Osteocyte (in vitro differentiated cells): ENCODE results near the gene SELENOK. TPM values are rescaled to one million over a fixed set of nuclear protein-coding genes. Genes with fewer than 3 reads are reported as not detected.

Source experiments
- DNase-seq: peaks from one replicate; pipeline ENCODE4 v3.0.0; 2021; ENCODE audit warnings: mixed read lengths; ENCODE audit not compliant: unreplicated experiment; ENCODE audit errors: extremely low spot score
- H3K27ac Mint-ChIP-seq: one replicate; pipeline ENCODE4 v1.8.0; 2021; ENCODE audit warnings: mild to moderate bottlenecking, mixed read lengths; ENCODE audit not compliant: unreplicated experiment
- H3K27me3 Mint-ChIP-seq: one replicate; pipeline ENCODE4 v1.8.0; 2021; ENCODE audit warnings: mixed read lengths; ENCODE audit not compliant: unreplicated experiment
- H3K36me3 Mint-ChIP-seq: one replicate; pipeline ENCODE4 v1.8.0; 2021; ENCODE audit warnings: mixed read lengths; ENCODE audit not compliant: unreplicated experiment
- H3K4me1 Mint-ChIP-seq: one replicate; pipeline ENCODE4 v1.8.0; 2021; ENCODE audit warnings: mixed read lengths; ENCODE audit not compliant: unreplicated experiment
- H3K4me3 Mint-ChIP-seq: one replicate; pipeline ENCODE4 v1.8.0; 2021; ENCODE audit warnings: mild to moderate bottlenecking, moderate library complexity, mixed read lengths; ENCODE audit not compliant: unreplicated experiment
- H3K9me3 Mint-ChIP-seq: one replicate; pipeline ENCODE4 v1.8.0; 2021; ENCODE audit warnings: mixed read lengths; ENCODE audit not compliant: unreplicated experiment
- total RNA-seq: library from RNA; stranded (reverse); gene quantifications from 2 replicates; pipeline ENCODE4 v1.2.1, GENCODE V29; 2021
- TF ChIP-seq, protein P1 (sequence below): fragments of 200-600 bp; sonication (generic); IDR thresholded peaks from 2 replicates; pipeline ENCODE4 v1.5.0; 2021; ENCODE audit warnings: antibody characterized with exemption, mild to moderate bottlenecking, moderate library complexity

SELENOK gene
- total RNA-seq, 1 donor from 2014 or later, result 32.8 TPM

GRCh38 chr3:53846851-53847155 lies 44.9 kb downstream of the SELENOK start:
- TF ChIP-seq, protein P1, sequence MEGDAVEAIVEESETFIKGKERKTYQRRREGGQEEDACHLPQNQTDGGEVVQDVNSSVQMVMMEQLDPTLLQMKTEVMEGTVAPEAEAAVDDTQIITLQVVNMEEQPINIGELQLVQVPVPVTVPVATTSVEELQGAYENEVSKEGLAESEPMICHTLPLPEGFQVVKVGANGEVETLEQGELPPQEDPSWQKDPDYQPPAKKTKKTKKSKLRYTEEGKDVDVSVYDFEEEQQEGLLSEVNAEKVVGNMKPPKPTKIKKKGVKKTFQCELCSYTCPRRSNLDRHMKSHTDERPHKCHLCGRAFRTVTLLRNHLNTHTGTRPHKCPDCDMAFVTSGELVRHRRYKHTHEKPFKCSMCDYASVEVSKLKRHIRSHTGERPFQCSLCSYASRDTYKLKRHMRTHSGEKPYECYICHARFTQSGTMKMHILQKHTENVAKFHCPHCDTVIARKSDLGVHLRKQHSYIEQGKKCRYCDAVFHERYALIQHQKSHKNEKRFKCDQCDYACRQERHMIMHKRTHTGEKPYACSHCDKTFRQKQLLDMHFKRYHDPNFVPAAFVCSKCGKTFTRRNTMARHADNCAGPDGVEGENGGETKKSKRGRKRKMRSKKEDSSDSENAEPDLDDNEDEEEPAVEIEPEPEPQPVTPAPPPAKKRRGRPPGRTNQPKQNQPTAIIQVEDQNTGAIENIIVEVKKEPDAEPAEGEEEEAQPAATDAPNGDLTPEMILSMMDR, result no peak
- H3K4me3 Mint-ChIP-seq, result peak overlapping the region; percentile 74

GRCh38 chr3:53846134-53846850 lies 45.4 kb downstream of the SELENOK start, which contains the start of the genes CHDH and IL17RB:
Gene CHDH, minus strand, starts transcription at chr3:53846419. Its CDS starts 22,411 bp downstream, at chr3:53824008.
Gene IL17RB, plus strand, starts transcription at chr3:53846568. Its CDS starts 21 bp downstream, at chr3:53846589.
- Mint-ChIP-seq H3K27me3 (peaks cover 20% of the 10 kb centered on the region), H3K27ac (no peak within 1 kb of the TSS), H3K4me1 (peaks cover 5% of the 10 kb centered on the region), H3K9me3 (no peaks in the 10 kb centered on the region), H3K36me3 (no peaks in the 10 kb centered on the region), H3K4me3 (peak within 1 kb of the TSS; percentile 76)
- TF ChIP-seq, protein P1, result no peak
- no peak for DNase-seq

More at GRCh38 chr3:53846851-53847155, 44.9 kb downstream of the SELENOK start:
- Mint-ChIP-seq H3K36me3 (no peaks in the 10 kb centered on the region), H3K27me3 (peaks cover 20% of the 10 kb centered on the region), H3K27ac (no peak overlapping the region), H3K4me1 (peaks cover 5% of the 10 kb centered on the region), H3K9me3 (no peaks in the 10 kb centered on the region)
- DNase-seq, result no peak

DNA sequence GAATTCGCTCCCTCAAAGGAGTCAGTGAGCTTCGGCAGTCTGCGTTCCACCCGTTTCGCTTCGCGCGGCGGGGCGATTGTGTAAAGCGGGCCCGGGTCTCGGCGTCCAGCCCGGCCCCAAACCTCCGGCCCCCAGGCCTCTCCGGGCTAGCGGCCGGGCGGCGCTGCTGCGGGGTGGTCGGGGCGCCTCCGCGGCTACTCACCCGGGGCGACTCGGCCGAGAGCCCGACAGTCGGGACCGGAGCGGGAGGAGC lies 45.9 kb downstream of the SELENOK start:
- peaks cover 5% of the 10 kb centered on the region for H3K4me1 Mint-ChIP-seq
- TF ChIP-seq, protein P1, result no peak
- no peaks in the 10 kb centered on the region for H3K36me3 Mint-ChIP-seq
- no peak for DNase-seq
- H3K27me3 Mint-ChIP-seq, result peaks cover 20% of the 10 kb centered on the region
- H3K9me3 Mint-ChIP-seq, result no peaks in the 10 kb centered on the region
- H3K27ac Mint-ChIP-seq, result no peak overlapping the region
- peak overlapping the region; percentile 76 for H3K4me3 Mint-ChIP-seq

GRCh38 chr3:53845103-53845880 lies 46.4 kb downstream of the SELENOK start:
- Mint-ChIP-seq H3K4me1 (peaks cover 5% of the 10 kb centered on the region), H3K27me3 (peaks cover 20% of the 10 kb centered on the region), H3K4me3 (peak overlapping the region; percentile 76), H3K36me3 (no peaks in the 10 kb centered on the region), H3K9me3 (no peaks in the 10 kb centered on the region), H3K27ac (no peak overlapping the region)
- TF ChIP-seq, protein P1, result peak; percentile 50
- DNase-seq, result no peak
